NCI-H2196 (cell line): ENCODE data around the gene KCNJ10.

Experiments used
- DNase-seq: peaks from one replicate; lab custom pipeline; 2025; ENCODE audit not compliant: unreplicated experiment; lab: John Stamatoyannopoulos, UW

The KCNJ10 gene

DNA sequence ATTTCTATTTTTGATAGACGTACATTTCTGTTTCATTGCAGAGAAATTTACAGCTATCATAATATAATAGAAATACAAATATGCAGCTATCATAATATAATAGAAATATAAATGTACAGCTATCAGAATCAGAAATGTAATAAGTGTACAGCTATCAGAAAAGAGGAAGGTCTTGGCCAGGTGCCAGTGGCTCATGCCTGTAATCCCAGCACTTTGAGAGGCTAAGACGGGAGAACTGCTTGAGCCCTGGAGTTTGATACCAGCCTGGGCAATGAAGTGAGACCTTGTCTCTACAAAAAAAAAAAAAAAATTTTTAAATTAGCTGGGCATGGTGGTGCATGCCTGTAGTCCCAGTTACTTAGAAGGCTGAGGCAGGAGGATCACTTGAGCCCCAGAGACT lies 76.0 kb downstream of the KCNJ10 start:
- no peak for DNase-seq

DNA sequence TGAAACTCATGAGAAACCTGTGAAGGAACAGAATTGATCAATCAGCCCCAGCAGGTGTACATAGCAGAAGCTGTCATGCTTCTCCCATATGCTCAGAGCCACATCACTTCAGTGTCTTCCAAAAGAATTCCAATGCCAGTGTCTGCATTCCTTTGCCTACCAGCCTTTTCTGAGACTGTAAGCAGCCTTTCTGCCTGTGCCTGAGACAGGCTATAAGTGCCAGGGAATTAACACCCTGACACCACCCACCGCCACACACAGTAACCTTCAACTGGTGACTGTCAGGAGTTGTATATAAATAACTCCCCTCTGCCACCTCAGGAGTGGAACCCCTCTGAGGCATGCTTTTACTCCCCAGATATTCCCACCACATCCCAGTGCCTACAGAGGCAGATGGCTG lies 77.8 kb downstream of the KCNJ10 start:
- no peak for DNase-seq

DNA sequence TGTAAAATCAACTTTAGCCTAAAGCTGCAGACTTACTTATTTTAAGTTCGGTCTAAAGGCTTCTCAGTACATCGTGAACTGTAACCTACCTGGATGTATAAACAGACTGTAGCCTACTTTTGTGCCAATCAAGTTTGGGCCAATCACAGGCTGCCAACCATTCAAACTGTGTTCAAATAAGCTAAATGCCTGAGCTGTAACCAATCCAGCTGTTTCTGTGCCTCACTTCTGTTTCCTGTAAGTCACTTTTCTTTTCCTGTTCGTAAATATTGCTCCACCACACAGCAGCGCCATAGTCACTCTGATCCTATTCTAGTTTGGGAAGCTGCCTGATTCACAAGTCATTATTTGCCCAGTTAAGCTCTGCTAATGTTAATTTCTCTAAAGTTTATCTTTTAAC lies 78.4 kb downstream of the KCNJ10 start:
- DNase-seq: no peak

DNA sequence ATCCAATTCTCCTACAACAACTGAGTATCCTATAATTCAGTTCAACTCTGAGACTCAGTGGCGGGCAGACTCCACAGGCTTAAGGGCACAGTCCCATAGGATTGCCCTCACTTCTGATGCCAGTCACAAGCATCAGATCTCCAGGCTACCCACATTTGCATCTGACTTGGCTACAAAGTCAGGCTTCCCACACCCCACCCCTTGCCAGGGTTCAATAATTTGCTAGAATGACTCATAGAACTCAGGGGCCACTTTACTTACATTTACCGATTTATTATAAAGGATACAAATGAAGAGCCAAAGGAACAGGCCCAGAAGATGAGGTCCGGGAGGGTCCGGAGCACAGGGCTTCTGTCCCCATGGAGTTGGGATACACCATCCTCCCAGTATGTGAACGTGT lies 80.0 kb downstream of the KCNJ10 start:
- DNase-seq: no peak

DNA sequence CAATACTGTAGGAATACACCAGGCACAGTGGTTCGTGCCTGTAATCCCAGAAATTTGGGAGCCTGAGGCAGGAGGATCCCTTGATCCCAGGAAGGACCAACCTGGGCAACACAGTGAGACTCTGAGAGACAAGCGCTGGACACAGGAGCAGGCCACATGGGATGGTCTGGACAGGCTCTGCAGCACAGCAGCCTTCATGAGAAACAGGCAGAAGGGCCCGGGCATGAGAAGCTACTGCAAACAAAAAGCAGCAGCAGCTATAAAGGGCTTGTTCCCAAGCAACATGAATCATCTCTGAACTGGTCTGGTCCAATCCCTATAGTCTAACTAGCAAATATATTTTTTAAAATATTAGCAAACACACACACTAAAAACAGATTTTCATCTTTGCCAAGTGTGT lies 80.4 kb downstream of the KCNJ10 start:
- DNase-seq: no peak

DNA sequence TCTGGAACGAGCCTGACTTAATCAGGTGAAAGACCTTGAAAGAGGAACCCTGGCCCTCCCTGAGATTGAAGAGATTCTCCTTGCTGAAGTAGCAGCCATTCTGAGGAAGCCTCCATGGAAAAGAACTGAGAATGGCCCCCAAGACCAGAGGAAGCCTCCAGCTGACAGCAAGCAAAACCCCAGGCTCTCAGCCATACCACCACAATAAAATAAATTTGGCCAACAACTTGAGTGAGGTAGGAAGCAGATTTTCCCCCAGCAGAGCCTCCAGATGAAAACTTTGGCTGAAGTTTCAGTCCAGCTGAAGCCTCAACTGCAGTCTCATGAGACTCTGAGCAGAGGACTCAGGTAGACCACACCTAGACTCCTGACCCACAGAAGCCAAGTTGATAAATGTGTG lies 82.0 kb downstream of the KCNJ10 start:
- DNase-seq: no peak

DNA sequence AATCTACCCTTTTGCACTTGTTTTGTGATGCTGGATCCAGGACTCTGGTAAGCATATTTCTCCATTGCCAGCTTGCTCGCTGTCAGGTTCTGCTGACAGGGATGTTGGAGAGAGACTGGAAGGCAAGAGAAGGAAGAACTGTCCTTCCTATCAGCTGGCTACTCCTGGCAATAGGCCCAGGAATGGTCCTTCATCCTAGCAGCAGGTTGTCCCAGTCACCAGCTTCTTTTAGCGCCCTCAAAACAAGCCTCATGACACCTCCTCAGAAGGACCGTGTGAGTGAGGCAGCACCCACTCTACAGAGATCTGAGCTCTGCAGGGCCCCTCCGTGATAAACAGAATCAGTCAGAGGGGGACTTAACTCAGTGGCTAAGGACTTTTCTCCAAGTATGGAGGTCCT lies 82.8 kb downstream of the KCNJ10 start:
- DNase-seq: no peak

DNA sequence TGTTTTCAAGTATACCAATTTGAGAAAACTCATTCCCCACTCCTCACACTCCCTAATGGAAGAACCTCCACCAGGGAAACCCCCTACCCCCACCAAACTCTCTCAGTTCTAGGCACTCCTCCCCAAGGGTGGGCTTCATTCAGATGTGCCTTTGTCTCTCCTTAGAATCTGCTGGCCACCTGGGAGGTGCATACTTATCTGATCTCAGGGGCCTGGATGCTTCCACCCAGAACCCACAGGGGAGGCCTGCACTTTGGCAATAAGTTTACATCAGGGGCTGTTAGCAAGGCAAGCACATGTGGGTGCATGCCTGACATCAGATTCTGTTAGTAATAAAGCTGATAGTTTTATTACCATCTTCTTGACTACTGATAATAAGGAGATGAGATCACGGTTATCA lies 83.4 kb downstream of the KCNJ10 start:
- DNase-seq: no peak

DNA sequence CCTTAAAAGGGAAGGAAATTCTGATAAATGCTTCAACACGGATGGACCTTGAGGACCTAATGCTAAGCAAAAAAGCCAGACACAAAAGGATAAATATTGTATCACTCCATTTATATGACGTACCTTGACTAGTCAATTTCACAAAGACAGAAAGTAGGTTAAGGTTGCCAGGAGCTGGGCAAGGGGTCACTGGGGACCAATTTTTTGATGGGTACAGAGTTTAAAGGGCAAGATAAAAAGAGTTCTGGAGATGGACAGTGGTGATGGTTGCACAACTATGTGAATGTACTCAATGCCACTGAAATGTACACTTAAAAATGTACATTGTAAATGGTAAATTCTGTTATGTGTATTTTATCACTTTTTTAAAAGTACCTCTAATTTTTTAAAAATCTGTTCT lies 83.9 kb downstream of the KCNJ10 start:
- no peak for DNase-seq

DNA sequence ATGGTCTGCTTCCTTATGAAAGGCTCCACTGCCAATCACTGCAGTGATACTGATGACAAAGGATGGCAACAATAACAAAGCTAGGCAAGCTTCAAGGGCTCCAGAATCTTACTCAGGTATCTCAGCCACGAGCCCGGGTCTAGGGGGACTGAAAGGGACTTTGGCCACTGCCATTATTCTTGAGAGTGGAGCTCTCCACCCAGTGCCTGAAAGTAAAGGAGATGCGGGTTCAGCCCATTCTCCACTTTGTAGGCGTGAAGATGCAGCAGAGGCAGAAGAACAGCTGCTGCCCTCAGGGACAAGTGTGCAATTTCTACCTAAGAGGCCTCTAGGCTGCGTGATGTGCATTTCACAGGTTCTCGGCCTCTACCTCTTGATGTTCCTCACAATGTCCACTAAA lies 84.5 kb downstream of the KCNJ10 start:
- no peak for DNase-seq

DNA sequence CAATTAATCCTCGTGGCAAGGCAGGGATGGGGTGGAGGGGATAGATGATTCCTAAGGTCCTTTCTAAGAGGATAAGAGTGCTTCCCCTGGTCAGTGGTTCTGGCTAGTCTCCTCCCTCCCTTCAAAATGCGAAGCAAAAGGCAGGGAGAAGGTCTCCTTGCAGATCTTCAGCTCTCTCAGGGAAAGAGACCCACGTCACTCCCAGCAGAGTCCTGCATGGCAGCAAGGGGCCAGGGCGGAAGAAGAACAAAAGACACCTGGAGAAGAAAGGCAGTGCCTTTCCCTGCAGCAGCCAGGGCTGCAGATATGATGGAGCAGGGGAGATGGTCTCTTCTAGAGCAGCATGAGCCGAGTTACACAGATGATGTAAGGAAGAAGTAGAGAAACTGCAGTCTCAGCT lies 86.3 kb downstream of the KCNJ10 start:
- DNase-seq: no peak

DNA sequence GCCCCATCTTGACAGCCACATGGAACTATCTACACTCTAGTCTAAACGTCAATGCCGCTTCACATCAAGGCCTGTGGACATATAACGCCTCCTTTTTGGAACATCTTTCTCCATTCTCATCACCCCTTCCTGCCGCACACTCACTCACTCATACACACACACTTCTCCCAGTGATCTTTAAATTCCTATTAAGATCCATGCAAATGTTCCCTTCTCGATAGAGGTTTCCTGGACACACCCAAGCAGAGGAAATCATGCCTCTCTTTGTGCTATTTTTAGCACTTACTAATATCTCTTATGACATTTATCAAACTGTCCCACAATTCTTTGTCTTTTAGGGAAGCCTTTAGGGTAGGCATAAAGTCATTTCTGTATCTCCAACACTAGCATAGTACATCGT lies 87.7 kb downstream of the KCNJ10 start:
- DNase-seq: no peak

DNA sequence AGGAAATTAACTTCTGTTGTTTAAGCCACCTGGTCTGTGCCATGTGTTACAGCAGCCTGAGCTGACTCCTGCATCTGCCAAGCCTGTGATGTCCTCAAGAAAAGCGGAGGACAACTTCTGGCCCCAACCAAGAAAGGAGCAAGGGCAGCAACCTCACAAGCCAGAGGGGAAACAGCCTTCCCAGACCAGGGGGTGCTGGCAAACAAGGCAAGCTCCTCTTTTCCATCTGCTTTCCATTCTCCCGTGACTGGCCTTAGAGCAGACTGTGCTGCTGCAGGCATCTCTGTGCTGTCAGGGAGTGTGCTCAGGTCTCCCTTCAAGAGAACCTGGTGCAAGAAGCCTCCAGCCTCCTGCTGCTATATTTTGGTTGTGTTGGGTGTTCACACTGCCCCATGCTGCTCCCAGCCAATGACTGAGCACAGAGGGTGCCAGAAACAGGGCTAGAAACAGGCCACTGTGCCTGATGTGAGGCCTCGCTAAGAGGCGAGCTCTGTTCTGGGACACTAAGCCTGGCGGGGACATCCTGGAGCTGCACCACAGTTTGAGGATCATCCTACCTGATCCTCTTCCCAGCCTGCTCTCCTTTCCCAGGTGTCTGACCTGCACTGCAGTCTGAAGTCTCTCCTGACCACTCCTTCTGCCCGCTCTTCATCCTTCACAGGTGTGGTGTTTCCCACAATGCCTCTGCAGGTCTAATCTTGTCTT lies 88.5 kb downstream of the KCNJ10 start:
- no peak for DNase-seq

DNA sequence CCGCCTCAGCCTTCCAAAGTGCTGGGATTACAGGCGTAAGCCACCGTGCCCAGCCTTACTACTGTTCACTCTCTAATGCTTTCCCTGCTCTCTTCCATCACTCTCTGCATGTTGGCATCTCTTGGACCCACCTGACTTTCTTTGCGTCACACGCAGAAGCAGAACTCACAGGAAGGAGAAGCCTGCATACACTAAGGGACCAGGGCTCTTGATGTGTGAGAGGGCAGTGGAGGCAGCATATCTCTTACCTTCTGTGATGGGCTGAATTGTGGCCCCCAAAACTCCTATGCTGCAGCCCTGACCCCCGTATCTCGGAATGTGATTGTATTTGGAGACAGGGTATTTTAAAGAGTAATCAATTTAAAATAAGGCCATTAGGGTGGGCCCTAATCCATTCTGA lies 89.2 kb downstream of the KCNJ10 start:
- no peak for DNase-seq

DNA sequence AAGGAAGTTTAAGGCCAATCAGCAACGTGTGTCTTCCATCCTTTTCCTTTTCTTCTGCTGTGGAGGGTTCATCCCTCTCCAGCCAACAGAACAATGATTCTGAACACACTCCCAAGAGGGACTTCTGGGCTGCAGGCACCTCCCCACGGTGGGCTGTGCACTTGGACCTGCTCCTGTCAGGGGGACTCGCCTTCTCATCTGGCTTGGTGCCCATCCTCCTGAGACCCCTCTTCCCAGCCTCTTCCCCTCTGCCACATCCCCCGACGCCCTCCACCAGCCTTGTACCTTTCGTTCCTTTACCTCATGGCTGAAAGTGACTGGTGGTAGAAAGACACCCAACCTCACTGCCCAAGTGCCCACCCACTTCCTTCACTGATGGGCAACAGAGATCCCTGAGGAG lies 89.9 kb downstream of the KCNJ10 start:
- DNase-seq: no peak

DNA sequence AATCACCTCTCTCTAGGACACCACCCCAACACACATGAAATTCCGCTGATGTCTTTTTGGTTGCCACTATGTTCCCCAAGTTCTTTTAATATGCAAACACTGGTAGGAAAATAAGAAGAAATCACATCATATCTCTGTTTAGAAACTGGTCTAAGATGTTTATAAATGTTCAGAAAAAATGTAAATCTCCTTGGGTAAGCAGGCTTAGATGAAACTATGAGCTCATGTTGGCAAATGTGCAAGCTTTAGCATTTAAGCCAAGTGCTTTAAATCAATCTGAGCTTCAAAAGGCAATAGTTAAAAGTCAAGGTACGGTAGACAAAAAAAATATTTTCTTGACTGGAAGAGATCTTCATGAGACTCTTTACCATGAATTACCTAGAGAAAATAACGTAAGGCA lies 90.7 kb downstream of the KCNJ10 start:
- DNase-seq: no peak

DNA sequence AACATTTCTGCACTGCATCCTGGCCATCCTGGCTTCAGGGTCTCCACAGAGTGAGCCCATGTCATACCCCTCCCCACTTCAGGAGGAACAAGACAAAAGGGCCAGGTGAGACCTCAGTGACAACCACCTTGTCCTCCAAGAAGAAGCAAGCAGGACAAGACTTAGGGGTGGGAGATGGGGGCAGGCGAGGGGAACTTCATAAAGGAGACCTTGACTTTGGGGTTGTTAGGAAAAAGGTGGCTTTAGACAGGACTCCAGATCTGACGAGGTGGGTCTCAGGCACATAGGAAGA lies 91.9 kb downstream of the KCNJ10 start:
- DNase-seq: no peak

DNA sequence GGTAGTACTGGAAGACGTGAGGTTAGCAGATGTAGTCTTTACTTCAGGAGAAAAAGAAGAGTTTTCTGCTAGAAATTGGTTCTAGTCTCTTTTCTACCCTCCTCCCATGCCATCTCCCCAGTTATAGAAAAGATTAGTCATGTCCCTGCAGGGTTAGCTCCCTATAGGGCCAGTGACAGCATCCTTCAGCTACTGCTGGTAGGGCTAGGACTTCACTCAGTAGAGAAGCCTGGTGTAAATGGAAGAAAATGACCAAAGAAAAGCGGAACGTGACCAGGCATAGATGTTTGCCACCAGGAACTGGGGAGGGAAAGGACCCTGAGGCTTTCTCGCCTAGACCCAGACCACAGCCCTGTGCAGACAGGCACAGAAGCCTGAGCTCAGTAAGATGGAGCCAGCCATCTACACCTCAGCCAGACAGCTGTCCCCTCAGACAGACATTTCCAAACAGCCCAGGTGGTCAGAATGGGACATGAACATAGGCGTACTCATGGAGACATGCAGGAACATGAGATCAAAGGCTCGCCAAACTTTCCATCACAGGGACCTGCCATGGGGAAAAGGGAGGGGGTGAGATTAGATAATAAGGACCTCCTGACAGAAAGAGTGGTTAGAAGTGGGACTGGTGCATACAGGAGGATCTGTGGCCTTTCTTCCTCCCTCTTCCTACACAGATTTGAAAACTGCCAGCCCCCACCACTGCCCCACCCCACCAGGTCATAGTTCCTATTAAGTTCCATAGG lies 92.4 kb downstream of the KCNJ10 start:
- no peak for DNase-seq

DNA sequence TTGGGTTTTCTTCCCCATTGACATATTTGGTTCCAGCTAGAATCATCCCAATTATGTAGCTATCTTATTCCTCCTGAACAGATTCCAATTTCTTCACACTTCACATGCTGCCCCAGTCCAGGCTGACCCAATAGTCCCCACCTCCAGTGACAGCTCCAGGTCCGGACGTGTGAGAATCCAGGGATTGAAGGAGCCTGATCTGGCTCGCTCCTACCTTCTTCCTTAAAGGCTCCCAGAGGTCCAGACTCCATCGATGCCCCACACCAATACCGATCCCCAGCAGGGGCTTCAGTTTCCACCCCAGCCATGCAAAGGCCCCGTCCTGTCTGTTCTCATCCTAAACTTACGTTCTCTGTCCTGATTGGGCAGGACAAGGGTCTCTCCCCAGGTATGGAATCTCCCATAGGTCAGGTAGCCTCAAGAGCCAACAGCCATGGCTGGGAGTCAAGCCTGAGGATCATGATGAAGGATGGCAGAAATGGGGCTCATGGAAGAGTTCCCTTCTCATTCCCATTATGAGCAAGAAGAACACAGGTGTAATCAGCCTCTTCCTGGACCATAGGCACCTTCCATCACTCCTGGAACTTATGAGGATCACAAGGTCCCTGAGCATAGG lies 95.5 kb downstream of the KCNJ10 start:
- no peak for DNase-seq

DNA sequence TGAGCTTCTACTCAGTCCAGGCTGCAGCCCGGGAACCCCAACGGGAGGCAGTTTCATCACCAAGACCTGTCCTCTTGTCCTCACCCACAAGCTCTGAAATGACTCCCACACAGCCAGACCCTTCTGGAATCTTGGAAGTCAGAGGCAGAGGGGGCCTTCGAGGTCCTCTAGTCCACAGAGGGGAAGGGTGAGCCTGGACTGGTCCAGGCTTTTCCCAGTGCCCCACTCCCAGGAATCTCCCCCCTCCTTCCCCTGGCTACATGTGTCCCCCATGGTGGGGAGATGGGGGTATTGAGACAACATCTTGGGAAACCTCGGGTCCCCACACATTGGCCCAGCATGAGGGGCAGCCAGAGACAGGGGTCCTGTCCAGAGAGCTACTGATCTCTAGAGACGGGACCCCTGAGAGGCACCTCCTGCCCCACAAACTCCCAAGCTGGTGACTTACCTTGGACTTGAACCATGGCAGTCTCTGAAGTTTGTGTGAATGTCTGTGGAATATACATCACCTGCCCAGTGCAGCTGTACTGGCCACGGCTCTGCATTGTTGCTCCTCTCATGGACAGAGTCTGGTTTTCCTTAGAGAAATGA lies 96.5 kb downstream of the KCNJ10 start:
- no peak for DNase-seq

DNA sequence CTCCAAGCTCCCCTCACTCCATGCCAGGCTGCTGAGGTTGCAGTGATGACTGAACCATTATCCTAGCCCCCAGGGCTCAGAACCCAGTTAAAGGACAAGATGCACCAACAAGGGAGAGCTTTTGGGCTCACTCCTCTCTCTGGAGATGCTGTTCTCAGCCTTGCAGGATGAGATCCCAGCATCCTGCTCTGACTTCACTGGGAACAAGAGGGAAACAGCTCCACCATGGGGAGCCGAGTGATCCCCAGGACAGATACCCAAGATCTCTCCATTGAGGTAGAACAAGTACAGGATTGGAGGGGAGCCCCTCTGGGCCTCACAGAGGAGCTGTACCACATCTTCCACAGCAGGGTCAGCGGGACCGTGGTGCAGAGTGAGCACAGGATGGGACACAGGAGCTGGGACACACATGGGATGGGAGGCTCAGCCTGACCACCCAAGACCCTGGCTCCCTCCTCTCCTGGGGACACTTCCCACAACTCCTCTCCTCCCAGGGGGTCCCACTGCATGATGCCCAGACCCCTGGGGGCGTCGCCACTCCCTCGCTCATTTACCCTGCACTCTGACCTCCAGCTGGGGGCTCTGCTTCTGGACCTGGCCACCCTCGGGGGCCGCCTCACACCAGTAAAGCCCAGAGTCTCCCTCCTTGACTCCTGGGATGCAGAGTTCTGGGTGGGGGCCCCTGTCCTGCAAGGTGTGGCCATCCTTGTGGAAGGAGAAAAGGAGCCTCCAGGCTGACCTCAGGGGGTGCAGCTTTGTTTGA lies 97.3 kb downstream of the KCNJ10 start:
- DNase-seq: no peak

DNA sequence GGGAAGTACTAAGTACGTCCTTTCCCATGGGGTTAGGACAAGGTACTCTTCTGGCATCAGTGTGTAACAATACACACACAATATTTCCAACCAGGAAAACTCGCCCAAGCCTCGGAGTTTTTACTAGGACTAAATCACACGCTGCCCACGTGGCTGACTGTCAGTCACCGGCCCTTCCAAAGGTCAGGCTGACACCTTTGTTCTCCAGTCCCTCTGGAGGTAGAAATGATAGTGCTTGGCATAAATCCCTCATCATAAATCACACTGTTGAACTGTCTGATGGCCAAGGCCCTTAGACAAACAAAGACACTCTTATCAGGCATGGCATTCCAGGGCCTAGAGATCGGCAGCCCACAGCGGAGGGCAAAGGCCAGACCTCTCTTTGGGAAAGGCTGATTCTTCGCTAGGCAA lies 99.0 kb downstream of the KCNJ10 start:
- no peak for DNase-seq
